Urinary bladder (tissue), 4 donors: Measurements from ENCODE around the gene SF3A2. TPM values are rescaled to one million over a fixed set of nuclear protein-coding genes. Genes with fewer than 3 reads are reported as not detected.

Experiments used
- DNase-seq: peaks from one replicate; pipeline ENCODE4 v3.0.0-alpha.2; 2015; ENCODE audit errors: extremely low spot score
- H3K27ac ChIP-seq: one replicate; pipeline ENCODE4 v1.5.1; 2013; ENCODE audit warnings: low read depth, mild to moderate bottlenecking, moderate library complexity
- H3K36me3 ChIP-seq: one replicate; pipeline ENCODE4 v1.6.1; 2013; ENCODE audit warnings: mild to moderate bottlenecking, moderate library complexity; ENCODE audit not compliant: insufficient read depth
- H3K4me1 ChIP-seq: one replicate; pipeline ENCODE4 v1.6.1; 2013; ENCODE audit warnings: mild to moderate bottlenecking, moderate library complexity; ENCODE audit not compliant: insufficient read depth
- H3K4me3 ChIP-seq: one replicate; pipeline ENCODE4 v1.5.1; 2013; ENCODE audit warnings: low read depth, low read length
- WGBS: extraction: QIAGEN DNeasy Blood & Tissue Kit; methylation state at CpG from one replicate; pipeline ENCODE4 v1.1.7; 2013; 5-methylcytosine and 5-hydroxymethylcytosine counted together
- polyA plus RNA-seq: library from polyadenylated mRNA; stranded (reverse); fragments of 200-250 nt; gene quantifications from one replicate; pipeline ENCODE4 v1.2.3, GENCODE V29; 2013
- small RNA-seq: library from RNA; depleted of rRNA; stranded (forward); fragments of <200 nt; gene quantifications from one replicate; pipeline ENCODE3, GENCODE V24; 2014
- total RNA-seq: library from RNA; depleted of rRNA; stranded (reverse); fragments of >200 nt; gene quantifications from one replicate; pipeline ENCODE4 v1.2.3, GENCODE V29; 2014
- donor health status: healthy with polysubstance abuse.
- donor health status: healthy.

The SF3A2 gene
- total and polyA plus RNA-seq, 2 donors = 32.5 to 69.9 TPM

- 3% methylated on average over 82 of the region's 82 CpGs for WGBS
- H3K27ac ChIP-seq = no peak overlapping the region
- no peaks in the 10 kb centered on the region for H3K4me1 ChIP-seq
- H3K36me3 ChIP-seq = no peaks in the 10 kb centered on the region
- DNase-seq = no peak
- peak overlapping the region; percentile 23 for H3K4me3 ChIP-seq
These were observed 54.0 kb downstream of the SF3A2 start for GRCh38 chr19:2290441-2291184.

GRCh38 chr19:2291185-2291751 lies 54.6 kb downstream of the SF3A2 start:
- Histone ChIP-seq H3K4me3 (peak overlapping the region; percentile 23), H3K4me1 (no peaks in the 10 kb centered on the region), H3K36me3 (no peaks in the 10 kb centered on the region), H3K27ac (no peak overlapping the region)
- no peak for DNase-seq
- 8% methylated on average over 67 of the region's 67 CpGs for WGBS

GRCh38 chr19:2294687-2295335 lies 58.2 kb downstream of the SF3A2 start:
- 12% methylated on average over 26 of the region's 26 CpGs for WGBS
- Histone ChIP-seq H3K27ac (no peak overlapping the region), H3K36me3 (no peaks in the 10 kb centered on the region), H3K4me1 (no peaks in the 10 kb centered on the region), H3K4me3 (no peak overlapping the region)
- no peak for DNase-seq

GRCh38 chr19:2296141-2296540 lies 59.5 kb downstream of the SF3A2 start:
- 86% methylated on average over 16 of the region's 16 CpGs for WGBS
- no peak overlapping the region for H3K4me3 ChIP-seq
- H3K36me3 ChIP-seq = no peaks in the 10 kb centered on the region
- no peaks in the 10 kb centered on the region for H3K4me1 ChIP-seq
- no peak for DNase-seq
- H3K27ac ChIP-seq = no peak overlapping the region

Small RNAs within 50 kb of the gene (small RNA-seq; reads per million reads assigned to genes)
- gene MIR1227 = not detected

Other genes starting within 250 kb of the SF3A2 start
- gene BTBD2, start 221.1 kb upstream of the SF3A2 start, total RNA-seq = 38.0 TPM
- gene BTBD2, start 221.1 kb upstream of the SF3A2 start, polyA plus RNA-seq = 83.0 TPM
- 21.5 TPM for gene MKNK2, start 185.6 kb upstream of the SF3A2 start, total RNA-seq
- 144 TPM for gene MKNK2, start 185.6 kb upstream of the SF3A2 start, polyA plus RNA-seq
- gene MOB3A, start 140.5 kb upstream of the SF3A2 start, total RNA-seq = 15.9 TPM
- gene MOB3A, start 140.5 kb upstream of the SF3A2 start, polyA plus RNA-seq = 40.1 TPM
- 1.5 TPM for gene IZUMO4, start 139.9 kb upstream of the SF3A2 start, total RNA-seq
- 9.2 TPM for gene IZUMO4, start 139.9 kb upstream of the SF3A2 start, polyA plus RNA-seq
- gene AP3D1, start 85.3 kb upstream of the SF3A2 start, total RNA-seq = 48.9 TPM
- gene AP3D1, start 85.3 kb upstream of the SF3A2 start, polyA plus RNA-seq = 87.8 TPM
- 5.3 TPM for gene DOT1L, start 72.9 kb upstream of the SF3A2 start, total RNA-seq
- gene DOT1L, start 72.9 kb upstream of the SF3A2 start, polyA plus RNA-seq = 6.7 TPM
- gene PLEKHJ1, start 495 bp upstream of the SF3A2 start, total RNA-seq = 30.6 TPM
- gene PLEKHJ1, start 495 bp upstream of the SF3A2 start, polyA plus RNA-seq = 60.9 TPM
- not detected for gene AMH, start 12.5 kb downstream of the SF3A2 start, total RNA-seq
- 0.44 TPM for gene AMH, start 12.5 kb downstream of the SF3A2 start, polyA plus RNA-seq
- gene JSRP1, start 19.6 kb downstream of the SF3A2 start, total RNA-seq = 1.6 TPM
- 1.3 TPM for gene JSRP1, start 19.6 kb downstream of the SF3A2 start, polyA plus RNA-seq
- not detected for gene PEAK3, start 45.4 kb downstream of the SF3A2 start, total RNA-seq
- gene PEAK3, start 45.4 kb downstream of the SF3A2 start, polyA plus RNA-seq = 0.58 TPM
- gene LINGO3, start 71.3 kb downstream of the SF3A2 start, total RNA-seq = not detected
- 0.08 TPM for gene LINGO3, start 71.3 kb downstream of the SF3A2 start, polyA plus RNA-seq
- 46.5 TPM for gene LSM7, start 91.8 kb downstream of the SF3A2 start, total RNA-seq
- 189 TPM for gene LSM7, start 91.8 kb downstream of the SF3A2 start, polyA plus RNA-seq
- 26.9 TPM for gene SPPL2B, start 91.9 kb downstream of the SF3A2 start, total RNA-seq
- gene SPPL2B, start 91.9 kb downstream of the SF3A2 start, polyA plus RNA-seq = 40.9 TPM
- gene TMPRSS9, start 123.4 kb downstream of the SF3A2 start, total RNA-seq = 0.11 TPM
- gene TMPRSS9, start 123.4 kb downstream of the SF3A2 start, polyA plus RNA-seq = 0.06 TPM
- gene TIMM13, start 190.8 kb downstream of the SF3A2 start, total RNA-seq = 17.5 TPM
- 72.2 TPM for gene TIMM13, start 190.8 kb downstream of the SF3A2 start, polyA plus RNA-seq
- gene LMNB2, start 220.1 kb downstream of the SF3A2 start, total RNA-seq = 33.4 TPM
- 22.2 TPM for gene LMNB2, start 220.1 kb downstream of the SF3A2 start, polyA plus RNA-seq
- gene GADD45B, start 239.3 kb downstream of the SF3A2 start, total RNA-seq = 23.2 TPM
- 163 TPM for gene GADD45B, start 239.3 kb downstream of the SF3A2 start, polyA plus RNA-seq